Measurements from ENCODE around the gene PLEKHM3.

Gene PLEKHM3

GRCh38 chr2:207854484-207855440 lies 170.6 kb downstream of the PLEKHM3 start:
- H3K27ac ChIP-seq = peak overlapping the region; percentile 62
- peak; percentile 27 for DNase-seq

DNA sequence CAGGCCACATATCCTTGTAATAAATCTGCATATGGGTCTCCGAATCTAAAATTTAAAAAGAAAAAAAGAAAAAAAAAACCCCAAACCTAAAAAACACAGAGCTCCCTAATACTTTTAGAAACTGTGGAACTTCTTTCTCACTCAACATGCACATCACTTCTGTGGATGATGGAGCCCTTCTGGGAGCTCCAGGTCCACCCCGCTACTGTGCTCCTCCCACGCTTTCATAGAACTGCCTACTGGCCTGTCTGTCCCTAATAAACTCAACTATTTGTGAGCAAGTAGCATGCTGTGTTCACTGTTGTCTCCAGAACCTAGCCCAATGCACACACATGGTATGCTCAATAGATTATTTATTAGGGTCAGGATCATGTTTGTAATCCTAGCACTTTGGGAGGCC lies 172.5 kb downstream of the PLEKHM3 start:
- H3K4me3 ChIP-seq (ENCODE audit: low read depth, low read length) = no peak overlapping the region
- DNase-seq = no peak
- no peak overlapping the region for H3K27ac ChIP-seq
- in situ Hi-C loops (cut with HindIII; ENCODE audit: low pct_ligation_motif_present, low sequenced_read_pairs) = no loop called here
- no peaks in the 10 kb centered on the region for H3K27me3 ChIP-seq (replicated peaks)
- H3K36me3 ChIP-seq (replicated peaks) = no peaks in the 10 kb centered on the region
- no peak for TF ChIP-seq CTCF (IDR thresholded peaks at IDR 0.05; ENCODE audit: low read depth, low read length, missing control alignments)

More at GRCh38 chr2:207854484-207855440, 170.6 kb downstream of the PLEKHM3 start:
- Histone ChIP-seq H3K36me3 (replicated peaks) (no peaks in the 10 kb centered on the region), H3K4me3 (ENCODE audit: low read depth, low read length) (no peak overlapping the region), H3K27me3 (replicated peaks) (no peaks in the 10 kb centered on the region)
- no peak for TF ChIP-seq CTCF (IDR thresholded peaks at IDR 0.05; ENCODE audit: low read depth, low read length, missing control alignments)
- in situ Hi-C loops (cut with HindIII; ENCODE audit: low pct_ligation_motif_present, low sequenced_read_pairs) = no loop called here

DNA sequence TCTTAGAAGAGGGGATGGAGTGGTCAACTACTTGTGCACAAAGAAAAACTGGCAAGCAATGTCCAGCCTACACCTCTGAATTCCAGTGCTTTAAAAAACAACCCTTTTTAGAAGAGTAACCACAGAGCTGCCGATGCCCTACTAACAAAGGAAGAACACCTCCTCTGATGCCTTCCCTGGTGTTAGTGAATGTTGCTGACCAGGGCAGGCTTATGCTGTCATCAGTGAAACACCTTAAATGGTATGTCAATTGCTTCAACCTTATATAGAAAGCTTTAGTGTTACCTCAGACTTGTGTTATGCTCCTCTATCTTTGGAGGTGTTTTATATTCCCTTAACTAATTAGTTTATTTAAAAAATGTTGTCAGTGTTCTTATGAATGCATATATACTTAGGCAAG lies 175.9 kb downstream of the PLEKHM3 start:
- Histone ChIP-seq H3K36me3 (replicated peaks) (no peaks in the 10 kb centered on the region), H3K4me3 (ENCODE audit: low read depth, low read length) (no peak overlapping the region), H3K27ac (no peak overlapping the region), H3K27me3 (replicated peaks) (no peaks in the 10 kb centered on the region)
- TF ChIP-seq CTCF (IDR thresholded peaks at IDR 0.05; ENCODE audit: low read depth, low read length, missing control alignments) = no peak
- DNase-seq = no peak
- in situ Hi-C loops (cut with HindIII; ENCODE audit: low pct_ligation_motif_present, low sequenced_read_pairs) = no loop called here

DNA sequence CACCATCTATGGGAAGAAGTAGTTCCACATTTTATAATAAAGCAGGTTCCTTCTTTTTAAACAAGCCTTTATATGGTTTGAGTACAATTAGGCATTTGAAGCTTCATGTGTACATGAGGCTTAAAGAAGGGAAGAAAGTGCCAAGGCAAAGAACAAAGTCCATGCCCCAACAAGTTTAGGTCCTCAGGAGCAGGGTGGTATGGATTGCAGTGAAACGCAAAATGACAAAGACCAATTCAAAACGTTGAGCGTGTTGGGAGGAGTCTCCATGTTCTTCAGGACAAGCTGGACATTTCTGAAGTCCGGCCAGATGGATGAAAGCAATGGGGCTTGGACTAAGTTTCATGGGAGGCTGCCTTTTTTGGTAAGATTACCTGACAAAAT lies 176.8 kb downstream of the PLEKHM3 start:
- no peak for DNase-seq
- in situ Hi-C loops (cut with HindIII; ENCODE audit: low pct_ligation_motif_present, low sequenced_read_pairs) = no loop called here
- Histone ChIP-seq H3K36me3 (replicated peaks) (no peaks in the 10 kb centered on the region), H3K27me3 (replicated peaks) (no peaks in the 10 kb centered on the region), H3K4me3 (ENCODE audit: low read depth, low read length) (no peak overlapping the region), H3K27ac (no peak overlapping the region)
- TF ChIP-seq CTCF (IDR thresholded peaks at IDR 0.05; ENCODE audit: low read depth, low read length, missing control alignments) = no peak

DNA sequence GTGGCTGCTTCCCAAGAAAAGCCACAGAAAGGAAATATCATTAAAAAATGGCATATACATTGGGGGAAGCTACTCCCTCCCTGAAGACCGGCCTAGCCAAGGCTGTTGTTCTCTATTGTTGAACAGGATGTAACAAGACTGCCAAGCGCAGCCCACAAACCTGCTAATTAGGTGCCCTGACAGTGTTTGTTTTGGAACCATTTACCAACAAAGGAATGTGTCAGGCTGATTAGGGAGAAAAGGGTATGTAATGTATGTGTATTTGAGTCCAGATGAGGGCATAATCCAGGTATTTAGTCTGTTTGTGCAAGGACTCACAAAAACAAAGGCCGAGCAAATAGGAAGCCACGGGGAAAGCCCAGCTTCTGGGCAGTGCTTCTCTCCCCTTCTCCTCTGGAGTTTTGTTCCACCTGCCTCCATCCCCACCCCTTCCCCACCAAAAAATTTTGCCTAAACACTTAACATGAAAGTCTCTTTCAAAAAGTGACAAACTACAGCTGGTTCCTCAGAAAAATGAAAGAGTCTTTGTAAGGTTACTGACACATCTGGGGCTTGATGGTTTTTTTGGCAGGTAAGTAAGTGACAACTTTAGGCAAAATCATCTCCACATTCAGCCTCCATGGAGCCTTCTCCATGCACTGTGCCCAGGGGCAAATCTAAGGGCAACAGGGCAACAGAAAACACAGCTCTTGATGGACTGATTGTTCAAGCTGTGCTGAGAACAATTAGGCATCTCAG lies 177.4 kb downstream of the PLEKHM3 start:
- in situ Hi-C loops (cut with HindIII; ENCODE audit: low pct_ligation_motif_present, low sequenced_read_pairs) = no loop called here
- no peaks in the 10 kb centered on the region for H3K27me3 ChIP-seq (replicated peaks)
- no peak overlapping the region for H3K4me3 ChIP-seq (ENCODE audit: low read depth, low read length)
- peak; percentile 8 for DNase-seq
- no peak for TF ChIP-seq CTCF (IDR thresholded peaks at IDR 0.05; ENCODE audit: low read depth, low read length, missing control alignments)
- H3K36me3 ChIP-seq (replicated peaks) = no peaks in the 10 kb centered on the region
- H3K27ac ChIP-seq = no peak overlapping the region

Measured in brain microvascular endothelial cell (primary cell).